Lower lobe of right lung (tissue), 2 donors: Measurements from ENCODE around the gene EEF1A2. TPM values are rescaled to one million over a fixed set of nuclear protein-coding genes. Genes with fewer than 3 reads are reported as not detected.

Source experiments
- ATAC-seq, 2 donors: fragments of 200-7000 bp; cut with Tn5 transposase; one replicate each; pipeline ENCODE4 v1.9.1; 2020 to 2022; ENCODE audit warnings: mild to moderate bottlenecking in 2 of 2, moderate library complexity in 2 of 2
- DNase-seq: peaks from one replicate; pipeline ENCODE4 v3.0.0-alpha.2; 2020
- H3K27ac ChIP-seq: fragments of 200-600 bp; one replicate; pipeline ENCODE4 v1.8.0; 2022
- H3K27me3 ChIP-seq: fragments of 200-600 bp; one replicate; pipeline ENCODE4 v1.8.0; 2022; ENCODE audit warnings: low read depth
- H3K36me3 ChIP-seq: fragments of 200-600 bp; one replicate; pipeline ENCODE4 v1.8.0; 2022; ENCODE audit warnings: mild to moderate bottlenecking
- H3K4me1 ChIP-seq: fragments of 200-600 bp; one replicate; pipeline ENCODE4 v1.8.0; 2022
- H3K4me3 ChIP-seq: fragments of 200-600 bp; one replicate; pipeline ENCODE4 v1.8.0; 2022; ENCODE audit warnings: mild to moderate bottlenecking
- H3K9me3 ChIP-seq: fragments of 200-600 bp; one replicate; pipeline ENCODE4 v1.8.0; 2022
- intact Hi-C: fragments of 100-400 bp; cut with DNase I; formaldehyde crosslinking; loops from one replicate; pipeline ENCODE4 v1.11.0; 2022
- total RNA-seq: library from RNA; stranded (reverse); fragmentation: NEBNext Ultra II Directional; extraction: Animal tissue kit (Norgen Biotek cat#: 25700); gene quantifications from one replicate; pipeline ENCODE4 v1.2.1, GENCODE V29; 2021
- TF ChIP-seq, protein P1 (sequence below): fragments of 200-600 bp; IDR thresholded peaks from one replicate; pipeline ENCODE4 v1.8.0; 2022; ENCODE audit warnings: antibody characterized with exemption, mild to moderate bottlenecking
- donor health status: DM: no; HTN: yes; CAD: no; lungs with severe emphysema.

The EEF1A2 gene
- total RNA-seq, 1 donor from 2014 or later: 0.77 TPM

GRCh38 chr20:63542696-63543095, 43.8 kb upstream of the EEF1A2 start:
- no peaks in the 10 kb centered on the region for H3K36me3 ChIP-seq
- peaks cover 11% of the 10 kb centered on the region for H3K27me3 ChIP-seq
- intact Hi-C loops: no loop called here
- DNase-seq (no peak), ATAC-seq (no peak)
- H3K4me3 ChIP-seq: no peak overlapping the region
- H3K9me3 ChIP-seq: no peaks in the 10 kb centered on the region
- no peak overlapping the region for H3K27ac ChIP-seq
- TF ChIP-seq, protein P1, sequence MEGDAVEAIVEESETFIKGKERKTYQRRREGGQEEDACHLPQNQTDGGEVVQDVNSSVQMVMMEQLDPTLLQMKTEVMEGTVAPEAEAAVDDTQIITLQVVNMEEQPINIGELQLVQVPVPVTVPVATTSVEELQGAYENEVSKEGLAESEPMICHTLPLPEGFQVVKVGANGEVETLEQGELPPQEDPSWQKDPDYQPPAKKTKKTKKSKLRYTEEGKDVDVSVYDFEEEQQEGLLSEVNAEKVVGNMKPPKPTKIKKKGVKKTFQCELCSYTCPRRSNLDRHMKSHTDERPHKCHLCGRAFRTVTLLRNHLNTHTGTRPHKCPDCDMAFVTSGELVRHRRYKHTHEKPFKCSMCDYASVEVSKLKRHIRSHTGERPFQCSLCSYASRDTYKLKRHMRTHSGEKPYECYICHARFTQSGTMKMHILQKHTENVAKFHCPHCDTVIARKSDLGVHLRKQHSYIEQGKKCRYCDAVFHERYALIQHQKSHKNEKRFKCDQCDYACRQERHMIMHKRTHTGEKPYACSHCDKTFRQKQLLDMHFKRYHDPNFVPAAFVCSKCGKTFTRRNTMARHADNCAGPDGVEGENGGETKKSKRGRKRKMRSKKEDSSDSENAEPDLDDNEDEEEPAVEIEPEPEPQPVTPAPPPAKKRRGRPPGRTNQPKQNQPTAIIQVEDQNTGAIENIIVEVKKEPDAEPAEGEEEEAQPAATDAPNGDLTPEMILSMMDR: no peak
- H3K4me1 ChIP-seq: peaks cover 15% of the 10 kb centered on the region

DNA sequence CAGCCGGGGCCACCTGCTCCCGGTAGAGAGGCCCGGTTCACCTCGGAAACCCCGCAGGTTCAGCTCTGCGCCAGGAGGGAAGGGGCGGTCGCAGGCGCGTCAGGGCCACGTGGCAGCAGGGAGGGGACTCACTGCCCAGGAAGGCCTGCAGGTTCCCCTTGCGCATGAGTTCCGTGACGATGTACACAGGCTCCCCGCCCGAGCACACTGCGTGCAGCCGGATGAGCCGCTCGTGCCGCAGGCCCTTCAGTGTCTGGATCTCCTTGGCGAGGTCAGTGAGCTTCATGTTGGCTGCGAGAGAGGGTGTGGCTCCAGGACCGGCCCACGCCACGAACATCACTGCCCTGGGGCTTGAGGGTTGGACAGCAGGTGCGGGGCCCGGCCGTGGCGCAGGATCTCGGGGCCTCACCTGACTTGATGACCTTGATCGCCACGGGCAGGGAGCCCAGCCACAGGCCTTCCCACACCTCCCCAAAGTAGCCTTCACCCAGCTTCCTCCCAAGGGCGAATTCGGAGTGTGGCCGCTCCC, 43.2 kb upstream of the EEF1A2 start:
- H3K4me3 ChIP-seq: no peak overlapping the region
- TF ChIP-seq, protein P1: no peak
- intact Hi-C loops: no loop called here
- H3K9me3 ChIP-seq: no peaks in the 10 kb centered on the region
- DNase-seq: no peak
- no peaks in the 10 kb centered on the region for H3K36me3 ChIP-seq
- ATAC-seq: no peak
- no peak overlapping the region for H3K27ac ChIP-seq
- H3K27me3 ChIP-seq: peaks cover 5% of the 10 kb centered on the region
- peaks cover 21% of the 10 kb centered on the region for H3K4me1 ChIP-seq

DNA sequence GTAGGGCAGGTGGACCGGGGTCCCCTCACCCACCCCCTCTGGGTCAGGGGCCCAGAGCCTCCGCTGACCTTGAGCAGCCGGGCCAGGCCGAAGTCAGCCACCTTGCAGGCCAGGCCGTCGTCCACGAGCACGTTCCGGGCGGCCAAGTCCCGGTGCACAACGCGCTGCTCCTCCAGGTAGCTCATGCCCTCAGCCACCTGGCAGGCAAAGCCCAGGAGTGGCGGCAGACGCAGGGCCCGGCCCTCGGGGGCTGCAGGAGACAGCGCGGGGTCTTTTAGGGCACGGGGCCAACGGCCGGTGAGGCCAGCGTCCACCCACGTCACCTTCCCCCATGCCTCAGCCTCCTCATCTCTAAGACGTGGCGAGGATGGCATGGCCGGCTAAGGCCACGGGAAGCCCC, 42.5 kb upstream of the EEF1A2 start:
- Histone ChIP-seq H3K4me3 (no peak overlapping the region), H3K27ac (no peak overlapping the region), H3K36me3 (no peaks in the 10 kb centered on the region), H3K27me3 (no peaks in the 10 kb centered on the region), H3K9me3 (no peaks in the 10 kb centered on the region), H3K4me1 (peaks cover 28% of the 10 kb centered on the region)
- intact Hi-C loops: no loop called here
- TF ChIP-seq, protein P1: no peak
- no peak for DNase-seq
- ATAC-seq: no peak

DNA sequence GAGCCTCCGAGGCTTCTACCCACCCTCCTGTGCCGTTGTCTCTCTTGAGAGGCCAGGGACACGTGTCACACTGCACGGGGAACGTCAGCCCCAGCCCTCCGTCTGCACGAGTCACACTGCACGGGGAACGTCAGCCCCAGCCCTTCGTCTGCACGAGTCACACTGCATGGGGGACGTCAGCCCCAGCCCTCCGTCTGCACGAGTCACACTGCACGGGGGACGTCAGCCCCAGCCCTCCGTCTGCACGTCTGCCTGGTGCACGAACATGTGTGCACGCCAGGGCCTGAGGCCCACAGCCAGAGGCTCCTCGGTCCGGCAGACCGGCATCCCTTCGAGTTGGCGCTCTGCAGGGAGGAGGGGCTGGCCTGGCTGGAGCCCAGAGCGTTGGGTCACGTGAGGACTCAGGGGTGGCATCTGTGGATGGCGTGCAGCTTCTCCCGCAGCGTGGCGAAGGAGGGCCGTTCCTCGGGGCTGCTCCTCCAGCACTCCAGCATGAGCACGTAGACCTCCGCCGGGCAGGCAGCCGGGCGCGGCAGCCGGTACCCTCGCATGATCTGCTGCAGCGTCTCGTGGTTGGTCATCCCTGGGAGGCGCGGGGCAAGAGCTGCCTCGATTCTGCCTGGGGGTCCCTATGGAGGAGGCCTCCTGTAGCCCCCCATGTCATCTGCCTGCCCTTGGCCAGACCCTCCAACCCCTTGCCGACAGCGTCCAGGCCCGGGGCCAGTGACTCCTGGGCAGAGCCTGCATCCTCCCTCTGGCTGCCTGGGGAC, 41.7 kb upstream of the EEF1A2 start:
- TF ChIP-seq, protein P1: no peak
- ATAC-seq (no peak), DNase-seq (no peak)
- Histone ChIP-seq H3K27me3 (no peaks in the 10 kb centered on the region), H3K4me3 (no peak overlapping the region), H3K9me3 (no peaks in the 10 kb centered on the region), H3K4me1 (peaks cover 30% of the 10 kb centered on the region), H3K27ac (no peak overlapping the region), H3K36me3 (no peaks in the 10 kb centered on the region)
- intact Hi-C loops: no loop called here

- DNase-seq (no peak), ATAC-seq (no peak)
- H3K4me1 ChIP-seq: peaks cover 34% of the 10 kb centered on the region
- intact Hi-C loops: no loop called here
- H3K27ac ChIP-seq: no peak overlapping the region
- no peak overlapping the region for H3K4me3 ChIP-seq
- H3K36me3 ChIP-seq: no peaks in the 10 kb centered on the region
- peaks cover 6% of the 10 kb centered on the region for H3K27me3 ChIP-seq
- TF ChIP-seq, protein P1: no peak
- no peaks in the 10 kb centered on the region for H3K9me3 ChIP-seq
These were observed 40.8 kb upstream of the EEF1A2 start for GRCh38 chr20:63539441-63540370.
